Measurements from ENCODE around the gene VPS41.

The VPS41 gene

GRCh38 chr7:38889872-38890432, 19.0 kb downstream of the VPS41 start:
- Histone ChIP-seq H3K79me2 (ENCODE audit: insufficient read depth, low read length) (peaks cover 5% of the 10 kb centered on the region; the same call in 1 of the 2 replicates), H3K4me2 (ENCODE audit: insufficient read depth, low read length) (no peak overlapping the region), H2AFZ (ENCODE audit: low read depth, low read length) (no peak overlapping the region), H3K9ac (ENCODE audit: low read depth, low read length) (no peak overlapping the region), H4K20me1 (ENCODE audit: insufficient read depth, low read length) (no peaks in the 10 kb centered on the region), H3K4me1 (ENCODE audit: insufficient read depth, low read length) (no peaks in the 10 kb centered on the region), H3K27ac (ENCODE audit: low read length) (no peak overlapping the region), H3K9me3 (ENCODE audit: insufficient read depth, low read length, severe bottlenecking) (no peaks in the 10 kb centered on the region), H3K27me3 (ENCODE audit: insufficient read depth, low read length, poor library complexity) (no peaks in the 10 kb centered on the region), H3K4me3 (ENCODE audit: low read depth in 1 of 2, low read length in 2 of 2) (no peak overlapping the region), H3K36me3 (ENCODE audit: insufficient read depth, low read length) (peaks cover 5% of the 10 kb centered on the region; the same call in 1 of the 2 replicates)
- TF ChIP-seq EZH2 (IDR thresholded peaks at IDR 0.05; ENCODE audit: borderline replicate concordance, low read depth, low read length, severe bottlenecking) (no peak), CTCF (IDR thresholded peaks at IDR 0.05; ENCODE audit: borderline replicate concordance, extremely low read depth, low read length, poor library complexity, severe bottlenecking) (no peak)
- no peak for ATAC-seq (ENCODE audit: insufficient read depth, low read depth)
- no peak for DNase-seq

DNA sequence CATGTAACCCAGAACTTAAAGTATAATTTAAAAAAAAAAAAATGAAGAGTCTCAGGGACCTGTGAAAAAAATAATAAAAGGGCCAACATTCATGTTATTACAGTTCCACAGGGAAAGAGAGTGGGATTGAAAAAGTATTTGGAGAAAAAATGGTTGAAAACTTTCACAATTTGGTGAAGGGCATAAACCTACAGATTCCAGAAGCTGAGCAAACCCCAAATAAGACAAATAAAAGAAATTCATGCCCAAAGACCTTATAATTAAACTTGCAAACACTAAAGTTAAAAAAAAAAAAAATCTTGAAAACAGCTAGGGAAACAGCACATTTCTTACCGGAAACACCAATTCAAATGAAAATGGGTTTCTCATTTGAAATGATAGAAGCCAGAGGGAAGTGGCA, 19.9 kb downstream of the VPS41 start:
- Histone ChIP-seq H3K9me3 (ENCODE audit: insufficient read depth, low read length, severe bottlenecking) (no peaks in the 10 kb centered on the region), H3K4me2 (ENCODE audit: insufficient read depth, low read length) (no peak overlapping the region), H3K4me3 (ENCODE audit: low read depth in 1 of 2, low read length in 2 of 2) (no peak overlapping the region), H3K27ac (ENCODE audit: low read length) (no peak overlapping the region), H3K79me2 (ENCODE audit: insufficient read depth, low read length) (peaks cover 5% of the 10 kb centered on the region; the same call in 1 of the 2 replicates), H2AFZ (ENCODE audit: low read depth, low read length) (no peak overlapping the region), H3K9ac (ENCODE audit: low read depth, low read length) (no peak overlapping the region), H3K27me3 (ENCODE audit: insufficient read depth, low read length, poor library complexity) (no peaks in the 10 kb centered on the region), H4K20me1 (ENCODE audit: insufficient read depth, low read length) (no peaks in the 10 kb centered on the region), H3K4me1 (ENCODE audit: insufficient read depth, low read length) (no peaks in the 10 kb centered on the region), H3K36me3 (ENCODE audit: insufficient read depth, low read length) (peaks cover 5% of the 10 kb centered on the region; the same call in 1 of the 2 replicates)
- TF ChIP-seq EZH2 (IDR thresholded peaks at IDR 0.05; ENCODE audit: borderline replicate concordance, low read depth, low read length, severe bottlenecking) (no peak), CTCF (IDR thresholded peaks at IDR 0.05; ENCODE audit: borderline replicate concordance, extremely low read depth, low read length, poor library complexity, severe bottlenecking) (no peak)
- no peak for ATAC-seq (ENCODE audit: insufficient read depth, low read depth)
- no peak for DNase-seq

DNA sequence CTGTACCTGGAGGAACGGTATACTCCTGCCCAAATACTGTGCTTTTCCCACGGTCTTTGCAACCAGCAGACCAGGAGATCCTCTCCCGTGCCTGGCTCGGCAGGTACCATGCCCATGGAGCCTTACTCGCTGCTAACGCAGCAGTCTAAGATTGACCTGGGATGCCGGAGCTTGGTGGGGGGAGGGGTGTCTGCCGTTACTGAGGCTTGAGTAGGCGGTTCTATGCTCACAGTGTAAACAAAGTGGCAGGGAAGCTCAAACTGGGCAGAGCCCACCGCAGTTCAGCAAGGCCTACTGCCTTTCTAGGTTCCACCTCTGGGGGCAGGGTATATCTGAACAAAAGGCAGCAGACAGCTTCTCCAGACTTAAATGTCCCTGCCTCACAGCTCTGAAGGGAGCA, 22.7 kb downstream of the VPS41 start:
- Histone ChIP-seq H3K9me3 (ENCODE audit: insufficient read depth, low read length, severe bottlenecking) (no peaks in the 10 kb centered on the region), H3K27me3 (ENCODE audit: insufficient read depth, low read length, poor library complexity) (no peaks in the 10 kb centered on the region), H3K9ac (ENCODE audit: low read depth, low read length) (no peak overlapping the region), H3K27ac (ENCODE audit: low read length) (no peak overlapping the region), H3K4me2 (ENCODE audit: insufficient read depth, low read length) (no peak overlapping the region), H3K36me3 (ENCODE audit: insufficient read depth, low read length) (peaks cover 5% of the 10 kb centered on the region; the same call in 1 of the 2 replicates), H3K79me2 (ENCODE audit: insufficient read depth, low read length) (peaks cover 5% of the 10 kb centered on the region; the same call in 1 of the 2 replicates), H4K20me1 (ENCODE audit: insufficient read depth, low read length) (no peaks in the 10 kb centered on the region; the same call in 1 of the 2 replicates), H2AFZ (ENCODE audit: low read depth, low read length) (no peak overlapping the region), H3K4me3 (ENCODE audit: low read depth in 1 of 2, low read length in 2 of 2) (no peak overlapping the region), H3K4me1 (ENCODE audit: insufficient read depth, low read length) (no peaks in the 10 kb centered on the region)
- no peak for ATAC-seq (ENCODE audit: insufficient read depth, low read depth)
- no peak for DNase-seq
- TF ChIP-seq EZH2 (IDR thresholded peaks at IDR 0.05; ENCODE audit: borderline replicate concordance, low read depth, low read length, severe bottlenecking) (no peak), CTCF (IDR thresholded peaks at IDR 0.05; ENCODE audit: borderline replicate concordance, extremely low read depth, low read length, poor library complexity, severe bottlenecking) (no peak)

Measured in DND-41 (cell line).